Measurements from ENCODE around the gene HSPA1A. TPM values are rescaled to one million over a fixed set of nuclear protein-coding genes. Genes with fewer than 3 reads are reported as not detected.

The HSPA1A gene
- total and polyA plus RNA-seq, 9 of the 15 experiments (the other 6 are each of a cell fraction or from before 2014, with no cell fraction given), result 2.2 to 273 (median 107) TPM

DNA sequence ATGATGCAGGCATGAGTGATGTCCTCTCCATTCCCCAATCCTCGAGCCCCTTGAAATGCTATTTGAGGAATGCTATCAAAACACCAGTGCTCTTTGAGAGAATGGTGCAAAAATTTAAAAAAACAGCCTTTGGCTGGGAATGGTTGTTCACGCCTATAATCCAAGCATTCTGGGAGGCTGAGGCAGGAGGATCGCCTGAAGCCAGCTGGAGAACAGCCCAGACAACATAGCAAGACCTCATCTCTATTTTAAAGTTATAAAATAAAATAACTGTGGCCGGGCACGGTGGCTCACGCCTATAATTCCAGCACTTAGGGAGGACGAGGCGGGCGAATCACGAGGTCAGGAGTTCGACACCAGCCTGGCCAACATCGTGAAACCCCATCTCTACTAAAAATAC, 15.6 kb upstream of the HSPA1A start:
- ChIA-PET POLR2A (interaction anchor here (1.4 to 2.7 kb wide), 3 partner anchors 14 to 39 kb away, joined by 3 to 22 read pairs (median 6); partner anchors contain the start of genes HSPA1A and HSPA1L), CTCF (ENCODE audit: low intra/inter-chr PET ratio) (interaction anchor here (0.6 kb wide), 1 partner anchor 66 kb away, joined by 3 read pairs; no protein-coding TSS in a partner anchor)
- Histone ChIP-seq H3K4me2 (ENCODE audit: insufficient read depth, low read length) (no peak overlapping the region), H2AFZ (ENCODE audit: low read depth, low read length) (no peak overlapping the region), H3K27ac (ENCODE audit: extremely low read depth, low read depth, low read length) (no peak overlapping the region), H3K9ac (ENCODE audit: insufficient read depth in 1 of 2, low read depth in 2 of 2, low read length in 2 of 2) (no peak overlapping the region), H3K4me3 (no peak overlapping the region), H3K27me3 (ENCODE audit: control insufficient read depth in 2 of 2, insufficient read depth in 2 of 2, low read length in 2 of 2) (no peaks in the 10 kb centered on the region), H3K4me1 (replicated peaks in 1 of 2; ENCODE audit: control insufficient read depth in 2 of 2, insufficient read depth in 2 of 2, low read length in 2 of 2) (peaks cover 4 to 19% of the 10 kb centered on the region in 2 experiments; a peak in 2 of 5 replicates), H3K36me3 (ENCODE audit: control insufficient read depth, insufficient read depth, low read length) (peaks cover 67% of the 10 kb centered on the region), H4K20me1 (replicated peaks; ENCODE audit: control insufficient read depth, insufficient read depth, low read length) (no peaks in the 10 kb centered on the region), H3K9me1 (ENCODE audit: control insufficient read depth, insufficient read depth, low read length) (no peaks in the 10 kb centered on the region), H3K79me2 (ENCODE audit: control insufficient read depth, insufficient read depth, low read length) (peaks cover 39% of the 10 kb centered on the region), H3K9me3 (replicated peaks; ENCODE audit: control insufficient read depth, insufficient read depth, low read depth, low read length) (no peaks in the 10 kb centered on the region)
- ATAC-seq, result no peak
- no peak for FAIRE-seq
- intact Hi-C loops (cut with micrococcal nuclease), result no loop called here
- BruUV-seq (replicated peaks), result no TSS peak
- no peak for DNase-seq (ENCODE audit: extremely low read depth in 1 of 4, low spot score in 3 of 4)
- TF ChIP-seq ADNP (tag; IDR thresholded peaks at IDR 0.05) (no peak), MBD1 (CRISPR knock-in tag; IDR thresholded peaks at IDR 0.05) (no peak), HMG20B (CRISPR knock-in tag; IDR thresholded peaks at IDR 0.05) (no peak), RFX7 (CRISPR knock-in tag; IDR thresholded peaks at IDR 0.05) (no peak), HMGXB4 (CRISPR knock-in tag; IDR thresholded peaks at IDR 0.05) (no peak), SNIP1 (IDR thresholded peaks at IDR 0.05; ENCODE audit: low read depth) (no peak), ZNF778 (CRISPR knock-in tag; IDR thresholded peaks at IDR 0.05) (no peak), DMBX1 (CRISPR knock-in tag; IDR thresholded peaks at IDR 0.05; ENCODE audit: borderline replicate concordance) (no peak), GABPA (tag; conservative IDR thresholded peaks at IDR 0.05; ENCODE audit: low read depth) (no peak), ZNF324 (CRISPR knock-in tag; IDR thresholded peaks at IDR 0.05) (no peak), RBBP5 (IDR thresholded peaks at IDR 0.05; ENCODE audit: borderline replicate concordance, insufficient read depth, low read length, poor library complexity, severe bottlenecking) (no peak), FUS (optimal IDR thresholded peaks at IDR 0.05; ENCODE audit: low read depth, low read length) (no peak)
- TF ChIP-seq, protein P1, sequence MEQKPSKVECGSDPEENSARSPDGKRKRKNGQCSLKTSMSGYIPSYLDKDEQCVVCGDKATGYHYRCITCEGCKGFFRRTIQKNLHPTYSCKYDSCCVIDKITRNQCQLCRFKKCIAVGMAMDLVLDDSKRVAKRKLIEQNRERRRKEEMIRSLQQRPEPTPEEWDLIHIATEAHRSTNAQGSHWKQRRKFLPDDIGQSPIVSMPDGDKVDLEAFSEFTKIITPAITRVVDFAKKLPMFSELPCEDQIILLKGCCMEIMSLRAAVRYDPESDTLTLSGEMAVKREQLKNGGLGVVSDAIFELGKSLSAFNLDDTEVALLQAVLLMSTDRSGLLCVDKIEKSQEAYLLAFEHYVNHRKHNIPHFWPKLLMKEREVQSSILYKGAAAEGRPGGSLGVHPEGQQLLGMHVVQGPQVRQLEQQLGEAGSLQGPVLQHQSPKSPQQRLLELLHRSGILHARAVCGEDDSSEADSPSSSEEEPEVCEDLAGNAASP (IDR thresholded peaks at IDR 0.05), result no peak
- 96% methylated on average over 12 of the region's 12 CpGs for WGBS (ENCODE audit: insufficient coverage, low coverage, missing lambda C conversion rate)
- in situ Hi-C loops (cut with MboI), result no loop called here
